IMR-90 (cell line): ENCODE data around the gene ORAI3. TPM values are rescaled to one million over a fixed set of nuclear protein-coding genes. Genes with fewer than 3 reads are reported as not detected.
A peak's percentile ranks its signal among the peaks of the same experiment; 100 is the strongest.

Source experiments
- ATAC-seq: fragments of 200-7000 bp; cut with Tn5 transposase; 2 replicates; pipeline ENCODE4 v1.9.1; 2020; ENCODE audit warnings: low read depth, mild to moderate bottlenecking, moderate library complexity
- BruUV-seq: library from RNA; stranded (reverse); fragments of 400-500 nt; replicated peaks from 2 replicates; lab custom pipeline; 2021; lab: Mats Ljungman, UMichigan
- CTCF ChIA-PET: fragments of 300-600 bp; formaldehyde crosslinking; extraction: SDS; loops from one replicate; lab custom pipeline; 2021; ENCODE audit warnings: antibody characterized with exemption; lab: Yijun Ruan, JAX
- POLR2A ChIA-PET: fragments of 300-600 bp; sonication (Branson Sonifier 250); formaldehyde crosslinking; loops from one replicate; lab custom pipeline; 2022; ENCODE audit warnings: antibody characterized with exemption; ENCODE audit not compliant: unreplicated experiment; lab: Charles Lee
- DNase-seq: peaks from one replicate; pipeline ENCODE4 v3.0.0; 2013
- H2AFZ ChIP-seq: replicated peaks from 2 replicates; pipeline ENCODE3; 2013; ENCODE audit warnings: low read length, mild to moderate bottlenecking; ENCODE audit not compliant: poor library complexity
- H2AK5ac ChIP-seq: 2 replicates; pipeline ENCODE4 v1.6.1; 2013; ENCODE audit warnings: low read depth, low read length, inconsistent platforms
- H2AK9ac ChIP-seq: replicated peaks from 2 replicates; pipeline ENCODE3; 2013; ENCODE audit warnings: mild to moderate bottlenecking, low read depth, low read length, moderate library complexity; ENCODE audit not compliant: poor library complexity
- H2BK120ac ChIP-seq: 2 replicates; pipeline ENCODE4 v1.6.1; 2013; ENCODE audit warnings: low read depth, low read length, inconsistent platforms
- H2BK15ac ChIP-seq: 3 replicates; pipeline ENCODE4 v1.6.1; 2013; ENCODE audit warnings: low read depth, low read length, inconsistent platforms
- H2BK20ac ChIP-seq: 2 replicates; pipeline ENCODE4 v1.6.1; 2013; ENCODE audit warnings: low read depth, mild to moderate bottlenecking, inconsistent platforms, low read length, moderate library complexity
- H2BK5ac ChIP-seq: 2 replicates; pipeline ENCODE4 v1.6.1; 2013; ENCODE audit warnings: mild to moderate bottlenecking, low read depth, low read length, inconsistent platforms; ENCODE audit not compliant: poor library complexity, severe bottlenecking
- H3K14ac ChIP-seq: replicated peaks from 2 replicates; pipeline ENCODE4 v1.6.1; 2013; ENCODE audit warnings: low read depth, low read length, inconsistent platforms
- H3K18ac ChIP-seq: 2 replicates; pipeline ENCODE4 v1.6.1; 2013; ENCODE audit warnings: low read depth, low read length, control low read depth
- H3K23ac ChIP-seq: 2 replicates; pipeline ENCODE4 v1.6.1; 2013; ENCODE audit warnings: low read depth, low read length, inconsistent platforms
- H3K27ac ChIP-seq: 2 replicates; pipeline ENCODE4 v1.5.1; 2013; ENCODE audit warnings: mild to moderate bottlenecking, control low read depth, low read length; ENCODE audit not compliant: insufficient read depth
- H3K27me3 ChIP-seq: 2 replicates; pipeline ENCODE4 v1.6.1; 2013; ENCODE audit warnings: low read length; ENCODE audit not compliant: control insufficient read depth, insufficient read depth
- H3K36me3 ChIP-seq: 2 replicates; pipeline ENCODE4 v1.6.1; 2013; ENCODE audit warnings: low read length, mixed read lengths; ENCODE audit not compliant: control insufficient read depth, insufficient read depth
- H3K4ac ChIP-seq: 2 replicates; pipeline ENCODE4 v1.6.1; 2013; ENCODE audit warnings: low read depth, low read length, inconsistent platforms
- H3K4me1 ChIP-seq: 2 replicates; pipeline ENCODE4 v1.6.1; 2013; ENCODE audit warnings: low read length, mixed read lengths; ENCODE audit not compliant: control insufficient read depth, insufficient read depth
- H3K4me2 ChIP-seq: 2 replicates; pipeline ENCODE4 v1.6.1; 2013; ENCODE audit warnings: low read depth, mild to moderate bottlenecking, control low read depth, low read length, moderate library complexity
- H3K4me3 ChIP-seq: 2 replicates; pipeline ENCODE4 v1.5.1; 2013; ENCODE audit warnings: low read depth, mild to moderate bottlenecking, control low read depth, low read length, moderate library complexity; ENCODE audit not compliant: insufficient read depth
- H3K56ac ChIP-seq: 2 replicates; pipeline ENCODE4 v1.6.1; 2013; ENCODE audit warnings: low read length, inconsistent platforms; ENCODE audit not compliant: insufficient read depth; ENCODE audit errors: extremely low read depth
- H3K79me1 ChIP-seq, 2 experiments: 2 replicates each; pipeline ENCODE4 v1.6.1; 2013; ENCODE audit warnings: low read length in 2 of 2, inconsistent platforms in 1 of 2, low read depth in 1 of 2
- H3K9ac ChIP-seq: 2 replicates; pipeline ENCODE4 v1.6.1; 2013; ENCODE audit warnings: low read depth, low read length, control low read depth
- H3K9me1 ChIP-seq: 2 replicates; pipeline ENCODE4 v1.6.1; 2013; ENCODE audit warnings: low read length, inconsistent platforms; ENCODE audit not compliant: insufficient read depth
- H3K9me3 ChIP-seq: 2 replicates; pipeline ENCODE4 v1.6.1; 2013; ENCODE audit warnings: low read length; ENCODE audit not compliant: control insufficient read depth, insufficient read depth
- H4K20me1 ChIP-seq: 2 replicates; pipeline ENCODE4 v1.6.1; 2013; ENCODE audit warnings: low read length, inconsistent platforms; ENCODE audit not compliant: insufficient read depth
- H4K5ac ChIP-seq: 2 replicates; pipeline ENCODE4 v1.6.1; 2013; ENCODE audit warnings: mild to moderate bottlenecking, low read depth, low read length, control low read depth
- H4K8ac ChIP-seq, 2 experiments: 2 replicates each; pipeline ENCODE4 v1.6.1; 2013; ENCODE audit warnings: low read depth in 2 of 2, low read length in 2 of 2, control low read depth in 1 of 2, inconsistent platforms in 1 of 2
- H4K91ac ChIP-seq: 2 replicates; pipeline ENCODE4 v1.6.1; 2013; ENCODE audit warnings: low read depth, low read length, inconsistent platforms; ENCODE audit not compliant: insufficient read depth
- BHLHE40 ChIP-seq: fragments of 150-350 bp; IDR thresholded peaks from 2 replicates; pipeline ENCODE4 v1.6.1; 2016; ENCODE audit warnings: mild to moderate bottlenecking, low read depth, low read length
- CHD1 ChIP-seq: IDR thresholded peaks from 2 replicates; pipeline ENCODE4 v1.6.1; 2012; ENCODE audit warnings: low read depth, low read length, improper control_type of control experiment
- FOS ChIP-seq: fragments of 150-350 bp; IDR thresholded peaks from 2 replicates; pipeline ENCODE4 v1.6.1; 2016; ENCODE audit warnings: low read depth, low read length
- MAZ ChIP-seq: IDR thresholded peaks from 2 replicates; pipeline ENCODE4 v1.6.1; 2012; ENCODE audit warnings: low read depth, mild to moderate bottlenecking, low read length, improper control_type of control experiment, moderate library complexity, borderline replicate concordance
- MXI1 ChIP-seq: IDR thresholded peaks from 2 replicates; pipeline ENCODE4 v1.6.1; 2012; ENCODE audit warnings: low read depth, mild to moderate bottlenecking, low read length, moderate library complexity, borderline replicate concordance
- RFX5 ChIP-seq: IDR thresholded peaks from 2 replicates; pipeline ENCODE4 v1.8.0; 2012; ENCODE audit warnings: low read depth, mild to moderate bottlenecking, low read length, moderate library complexity
- SMC3 ChIP-seq: fragments of 150-350 bp; IDR thresholded peaks from 2 replicates; pipeline ENCODE4 v1.6.1; 2016; ENCODE audit warnings: low read depth, mild to moderate bottlenecking, antibody characterized with exemption, low read length, moderate library complexity
- WGBS, 2 experiments: methylation state at CpG; one replicate each; pipeline versions ENCODE4 v1.1.5 to v1.1.7; 2013; ENCODE audit warnings: missing lambda C conversion rate in 2 of 2; ENCODE audit not compliant: insufficient read length in 1 of 2; ENCODE audit errors: extremely low coverage in 2 of 2; 5-methylcytosine and 5-hydroxymethylcytosine counted together
- dilution Hi-C: fragments of 300-500 bp; cut with HindIII; formaldehyde crosslinking; loops from one replicate; pipeline ENCODE4 v1.14.3; 2018; ENCODE audit warnings: low sequenced_read_pairs; ENCODE audit not compliant: unreplicated experiment
- in situ Hi-C: fragments of 300-500 bp; cut with MboI; formaldehyde crosslinking; loops from 3 replicates; pipeline ENCODE4 v1.14.3; 2019; ENCODE audit warnings: low sequenced_read_pairs, inconsistent platforms, mixed read lengths
- intact Hi-C: fragments of 100-400 bp; cut with micrococcal nuclease; formaldehyde crosslinking; loops from 2 replicates; pipeline ENCODE4 v1.10.0; 2022
- polyA plus RNA-seq, 3 experiments: library from polyadenylated mRNA; depleted of rRNA; stranded (reverse); fragments of >200 nt; gene quantifications; 2 replicates each; pipeline ENCODE4 v1.2.3, GENCODE V29; 2012; ENCODE audit warnings: low replicate concordance in 1 of 3
- total RNA-seq: library from RNA; depleted of rRNA; stranded (reverse); fragments of >200 nt; gene quantifications from 2 replicates; pipeline ENCODE4 v1.2.3, GENCODE V29; 2012
- TF ChIP-seq, protein P1 (sequence below): fragments of 150-350 bp; IDR thresholded peaks from 2 replicates; pipeline ENCODE4 v1.6.1; 2017; ENCODE audit warnings: mild to moderate bottlenecking, antibody characterized with exemption, low read length, low read depth
- TF ChIP-seq, protein P2 (sequence below): conservative IDR thresholded peaks from 2 replicates; pipeline ENCODE4 v1.5.1; 2012; ENCODE audit warnings: mild to moderate bottlenecking, low read depth, low read length, improper control_type of control experiment
- TF ChIP-seq, protein P3 (sequence below): fragments of 150-350 bp; IDR thresholded peaks from 2 replicates; pipeline ENCODE4 v1.6.1; 2016; ENCODE audit warnings: low read depth, mild to moderate bottlenecking, low read length, moderate library complexity, borderline replicate concordance

Gene ORAI3
- total and polyA plus RNA-seq, 2 of the 4 experiments (the other 2 are of a cell fraction) = 6.8 to 16.9 TPM

DNA sequence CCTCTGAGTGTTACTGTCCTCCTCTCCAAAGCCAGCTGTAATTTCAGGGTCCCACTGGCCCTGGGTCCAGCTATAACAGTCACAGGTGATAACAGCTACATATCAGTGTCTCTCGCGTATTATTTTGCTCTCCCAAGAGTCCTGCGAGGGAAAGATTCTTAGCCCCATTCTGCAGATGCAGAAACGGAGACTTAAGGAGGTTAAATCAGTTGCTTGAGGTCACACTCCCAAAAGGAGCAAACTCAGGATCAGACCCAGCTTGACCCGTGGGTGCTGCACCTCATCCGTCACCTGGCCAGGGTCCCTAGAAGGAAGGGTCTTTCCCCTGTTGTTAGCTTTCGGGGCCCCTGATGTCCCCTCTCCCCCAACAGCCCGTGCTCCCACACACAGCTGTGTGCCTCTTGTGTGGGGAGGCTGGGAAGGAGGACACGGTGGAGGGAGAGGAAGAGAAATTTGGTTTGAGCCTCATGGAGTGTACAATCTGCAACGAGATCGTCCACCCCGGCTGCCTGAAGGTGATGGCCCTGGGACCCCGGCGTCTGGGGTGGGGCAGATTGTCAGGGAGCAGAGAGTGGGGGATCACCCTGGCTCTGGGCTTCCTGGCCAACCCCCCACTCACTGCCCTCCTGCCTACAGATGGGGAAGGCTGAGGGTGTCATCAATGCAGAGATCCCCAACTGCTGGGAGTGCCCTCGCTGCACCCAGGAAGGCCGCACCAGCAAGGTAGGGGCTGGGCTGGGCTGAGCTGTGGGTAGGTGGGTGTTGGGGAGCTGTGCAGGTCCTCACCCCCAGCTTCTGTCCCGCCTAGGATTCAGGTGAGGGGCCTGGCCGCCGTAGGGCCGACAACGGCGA, 21.7 kb upstream of the ORAI3 start (continued):
- no peak for TF ChIP-seq RFX5

DNA sequence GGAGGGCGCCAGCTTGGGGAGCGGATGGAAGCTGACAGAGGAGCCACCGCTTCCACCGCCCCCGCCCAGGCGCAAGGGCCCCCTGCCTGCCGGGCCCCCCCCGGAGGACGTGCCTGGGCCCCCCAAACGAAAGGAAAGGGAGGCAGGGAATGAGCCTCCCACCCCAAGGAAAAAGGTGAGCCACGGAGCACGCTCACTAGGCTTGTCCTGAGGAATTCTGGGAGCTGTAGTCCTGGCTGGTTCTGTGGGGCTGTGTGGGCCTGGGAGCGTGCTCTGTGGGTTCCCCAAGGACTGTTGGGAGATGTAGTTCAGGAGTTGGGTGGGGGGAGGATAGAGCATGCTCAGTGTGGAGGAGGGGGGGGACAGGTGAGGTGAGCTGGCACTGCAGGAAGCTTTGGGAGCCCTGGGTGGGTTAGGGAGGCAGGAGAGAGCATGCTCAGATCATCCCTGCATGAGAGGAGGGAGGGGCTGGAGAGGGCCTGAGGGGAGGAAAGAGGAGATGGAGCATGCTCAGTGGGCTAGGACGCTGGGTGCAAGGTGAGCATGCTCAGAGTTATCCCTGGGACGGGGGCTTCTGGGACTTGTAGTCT, 21.0 kb upstream of the ORAI3 start:
- in situ Hi-C loops (no loop called here), intact Hi-C loops (no loop called here), dilution Hi-C loops (no loop called here)
- BruUV-seq = no TSS peak
- CTCF ChIA-PET = no interaction called here
- H2AFZ ChIP-seq = peak overlapping the region; percentile 32
- H2BK120ac ChIP-seq = no peak overlapping the region
- H4K91ac ChIP-seq = no peak overlapping the region
- peaks cover 0 to 41% of the 10 kb centered on the region in 2 experiments; a peak in 2 of 4 replicates for H3K79me1 ChIP-seq
- H3K56ac ChIP-seq = no peak overlapping the region
- H3K9ac ChIP-seq = no peak overlapping the region
- no peak for TF ChIP-seq BHLHE40
- TF ChIP-seq CHD1 = no peak
- TF ChIP-seq MAZ = no peak
- TF ChIP-seq FOS = no peak
- TF ChIP-seq, protein P1, sequence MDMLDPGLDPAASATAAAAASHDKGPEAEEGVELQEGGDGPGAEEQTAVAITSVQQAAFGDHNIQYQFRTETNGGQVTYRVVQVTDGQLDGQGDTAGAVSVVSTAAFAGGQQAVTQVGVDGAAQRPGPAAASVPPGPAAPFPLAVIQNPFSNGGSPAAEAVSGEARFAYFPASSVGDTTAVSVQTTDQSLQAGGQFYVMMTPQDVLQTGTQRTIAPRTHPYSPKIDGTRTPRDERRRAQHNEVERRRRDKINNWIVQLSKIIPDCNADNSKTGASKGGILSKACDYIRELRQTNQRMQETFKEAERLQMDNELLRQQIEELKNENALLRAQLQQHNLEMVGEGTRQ = no peak
- TF ChIP-seq, protein P2, sequence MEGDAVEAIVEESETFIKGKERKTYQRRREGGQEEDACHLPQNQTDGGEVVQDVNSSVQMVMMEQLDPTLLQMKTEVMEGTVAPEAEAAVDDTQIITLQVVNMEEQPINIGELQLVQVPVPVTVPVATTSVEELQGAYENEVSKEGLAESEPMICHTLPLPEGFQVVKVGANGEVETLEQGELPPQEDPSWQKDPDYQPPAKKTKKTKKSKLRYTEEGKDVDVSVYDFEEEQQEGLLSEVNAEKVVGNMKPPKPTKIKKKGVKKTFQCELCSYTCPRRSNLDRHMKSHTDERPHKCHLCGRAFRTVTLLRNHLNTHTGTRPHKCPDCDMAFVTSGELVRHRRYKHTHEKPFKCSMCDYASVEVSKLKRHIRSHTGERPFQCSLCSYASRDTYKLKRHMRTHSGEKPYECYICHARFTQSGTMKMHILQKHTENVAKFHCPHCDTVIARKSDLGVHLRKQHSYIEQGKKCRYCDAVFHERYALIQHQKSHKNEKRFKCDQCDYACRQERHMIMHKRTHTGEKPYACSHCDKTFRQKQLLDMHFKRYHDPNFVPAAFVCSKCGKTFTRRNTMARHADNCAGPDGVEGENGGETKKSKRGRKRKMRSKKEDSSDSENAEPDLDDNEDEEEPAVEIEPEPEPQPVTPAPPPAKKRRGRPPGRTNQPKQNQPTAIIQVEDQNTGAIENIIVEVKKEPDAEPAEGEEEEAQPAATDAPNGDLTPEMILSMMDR = no peak
- TF ChIP-seq SMC3 = no peak
- TF ChIP-seq, protein P3, sequence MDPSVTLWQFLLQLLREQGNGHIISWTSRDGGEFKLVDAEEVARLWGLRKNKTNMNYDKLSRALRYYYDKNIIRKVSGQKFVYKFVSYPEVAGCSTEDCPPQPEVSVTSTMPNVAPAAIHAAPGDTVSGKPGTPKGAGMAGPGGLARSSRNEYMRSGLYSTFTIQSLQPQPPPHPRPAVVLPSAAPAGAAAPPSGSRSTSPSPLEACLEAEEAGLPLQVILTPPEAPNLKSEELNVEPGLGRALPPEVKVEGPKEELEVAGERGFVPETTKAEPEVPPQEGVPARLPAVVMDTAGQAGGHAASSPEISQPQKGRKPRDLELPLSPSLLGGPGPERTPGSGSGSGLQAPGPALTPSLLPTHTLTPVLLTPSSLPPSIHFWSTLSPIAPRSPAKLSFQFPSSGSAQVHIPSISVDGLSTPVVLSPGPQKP = no peak
- TF ChIP-seq MXI1 = no peak
- no peak overlapping the region for H3K23ac ChIP-seq
- ATAC-seq = no peak
- no peak overlapping the region for H4K8ac ChIP-seq
- H3K4ac ChIP-seq = no peak overlapping the region
- no peak overlapping the region for H2AK5ac ChIP-seq
- peak; percentile 25 for DNase-seq
- no peak overlapping the region for H2AK9ac ChIP-seq
- H3K4me1 ChIP-seq = peaks cover 2% of the 10 kb centered on the region; the same call in 1 of the 2 replicates
- no peak overlapping the region for H3K14ac ChIP-seq
- peaks cover 40% of the 10 kb centered on the region for H3K36me3 ChIP-seq
- no peaks in the 10 kb centered on the region for H3K9me3 ChIP-seq
- no peak overlapping the region for H3K4me3 ChIP-seq
- no peak overlapping the region for H4K5ac ChIP-seq
- 59% methylated on average over 3 of the region's 15 CpGs; no CpG with 5 or more reads in 1 of the 2 experiments for WGBS, 2 experiments
- H2BK15ac ChIP-seq = no peak overlapping the region
- POLR2A ChIA-PET = no interaction called here
- no peak overlapping the region for H3K27ac ChIP-seq
- H4K20me1 ChIP-seq = peaks cover 4% of the 10 kb centered on the region; the same call in 1 of the 2 replicates
- no peak overlapping the region for H2BK20ac ChIP-seq
- H2BK5ac ChIP-seq = no peak overlapping the region
- no peaks in the 10 kb centered on the region for H3K27me3 ChIP-seq
- no peaks in the 10 kb centered on the region for H3K9me1 ChIP-seq
- no peak overlapping the region for H3K4me2 ChIP-seq
- H3K18ac ChIP-seq = no peak overlapping the region
